Body of pancreas (tissue), 4 donors: Measurements from ENCODE around the gene FOLR2.

ENCODE experiments used
- POLR2A ChIP-seq, 3 donors: fragments of 450-650 bp; IDR thresholded peaks; one replicate each; pipeline ENCODE4 v1.6.1; 2016; ENCODE audit warnings: antibody characterized with exemption in 3 of 3, mild to moderate bottlenecking in 2 of 3
- TF ChIP-seq, protein P1 (sequence below), 7 experiments: fragments of 450-650 bp in 4 of 7; fragments of 200-600 bp in 3 of 7; sonication (generic) in 3 of 7; IDR thresholded peaks; one replicate each; pipeline ENCODE4 v1.5.1; 2016 to 2019; ENCODE audit warnings: antibody characterized with exemption in 7 of 7

GRCh38 chr11:72239849-72240460 lies 23.4 kb downstream of the FOLR2 start:
- no peak for TF ChIP-seq POLR2A (IDR thresholded peaks at IDR 0.05)
- TF ChIP-seq, protein P1, sequence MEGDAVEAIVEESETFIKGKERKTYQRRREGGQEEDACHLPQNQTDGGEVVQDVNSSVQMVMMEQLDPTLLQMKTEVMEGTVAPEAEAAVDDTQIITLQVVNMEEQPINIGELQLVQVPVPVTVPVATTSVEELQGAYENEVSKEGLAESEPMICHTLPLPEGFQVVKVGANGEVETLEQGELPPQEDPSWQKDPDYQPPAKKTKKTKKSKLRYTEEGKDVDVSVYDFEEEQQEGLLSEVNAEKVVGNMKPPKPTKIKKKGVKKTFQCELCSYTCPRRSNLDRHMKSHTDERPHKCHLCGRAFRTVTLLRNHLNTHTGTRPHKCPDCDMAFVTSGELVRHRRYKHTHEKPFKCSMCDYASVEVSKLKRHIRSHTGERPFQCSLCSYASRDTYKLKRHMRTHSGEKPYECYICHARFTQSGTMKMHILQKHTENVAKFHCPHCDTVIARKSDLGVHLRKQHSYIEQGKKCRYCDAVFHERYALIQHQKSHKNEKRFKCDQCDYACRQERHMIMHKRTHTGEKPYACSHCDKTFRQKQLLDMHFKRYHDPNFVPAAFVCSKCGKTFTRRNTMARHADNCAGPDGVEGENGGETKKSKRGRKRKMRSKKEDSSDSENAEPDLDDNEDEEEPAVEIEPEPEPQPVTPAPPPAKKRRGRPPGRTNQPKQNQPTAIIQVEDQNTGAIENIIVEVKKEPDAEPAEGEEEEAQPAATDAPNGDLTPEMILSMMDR (IDR thresholded peaks at IDR 0.05), result peak in 2 of 7 experiments; percentile 33 to 34
